Measurements from ENCODE around the gene TJP1. TPM values are rescaled to one million over a fixed set of nuclear protein-coding genes. Genes with fewer than 3 reads are reported as not detected.

TJP1 gene
- total and polyA plus RNA-seq, 2 of the 8 experiments (the other 6 are each of a cell fraction or from before 2014, with no cell fraction given): 46.3 to 138 TPM

- H3K79me2 ChIP-seq (ENCODE audit: control insufficient read depth in 1 of 2, insufficient read depth in 2 of 2, low read length in 2 of 2): peaks cover 0 to 90% of the 10 kb centered on the region in 2 experiments; a peak in 2 of 4 replicates
- H3K56ac ChIP-seq (replicated peaks; ENCODE audit: insufficient read length, low read depth, low read length): no peak overlapping the region
- TF ChIP-seq ATF2 (IDR thresholded peaks at IDR 0.05; ENCODE audit: low read length): no peak
- TF ChIP-seq KDM4A (IDR thresholded peaks at IDR 0.05; ENCODE audit: low read depth, low read length, severe bottlenecking): no peak
- no peak overlapping the region for H3K14ac ChIP-seq (ENCODE audit: insufficient read length)
- no peak overlapping the region for H2BK120ac ChIP-seq (replicated peaks; ENCODE audit: low read depth, low read length)
- no peak overlapping the region for H4K5ac ChIP-seq (ENCODE audit: insufficient read length, low read depth, low read length)
- peaks cover 0 to 8% (median 0%) of the 10 kb centered on the region in 4 experiments; a peak in 3 of 8 replicates for H3K36me3 ChIP-seq (ENCODE audit: control insufficient read depth in 2 of 4, insufficient read depth in 4 of 4, low read length in 3 of 4)
- FAIRE-seq: no peak
- no peak overlapping the region for H3K18ac ChIP-seq (ENCODE audit: extremely low read depth, low read length)
- H3K23ac ChIP-seq (ENCODE audit: insufficient read length): no peak overlapping the region
- no peak overlapping the region for H2AFZ ChIP-seq (ENCODE audit: low read length)
- H3K4me1 ChIP-seq (replicated peaks in 1 of 4; ENCODE audit: control insufficient read depth in 3 of 4, insufficient read depth in 4 of 4, low read length in 3 of 4): peaks cover 0 to 2% (median 0%) of the 10 kb centered on the region in 4 experiments; a peak in 1 of 7 replicates
- H3K9ac ChIP-seq (replicated peaks in 1 of 4; ENCODE audit: extremely low read depth in 1 of 4, low read depth in 3 of 4, low read length in 3 of 4): no peak overlapping the region
- H3K27me3 ChIP-seq (replicated peaks in 1 of 4; ENCODE audit: control insufficient read depth in 3 of 4, extremely low read depth in 1 of 4, insufficient read depth in 3 of 4, low read length in 3 of 4): no peaks in the 10 kb centered on the region
- no peak overlapping the region for H4K91ac ChIP-seq (replicated peaks; ENCODE audit: insufficient read length, low read length)
- H2BK5ac ChIP-seq (ENCODE audit: low read depth, low read length): no peak overlapping the region
- ChIA-PET POLR2A (ENCODE audit: partially characterized antibody) (interaction anchor here (1.1 kb wide), 1 partner anchor 17 kb away, joined by 3 read pairs; no protein-coding TSS in a partner anchor), CTCF (ENCODE audit: partially characterized antibody) (interaction anchor here (0.7 to 2.8 kb wide), 2 partner anchors 34 to 142 kb away, joined by 3 to 8 read pairs; no protein-coding TSS in a partner anchor)
- H3K4me3 ChIP-seq (ENCODE audit: extremely low read depth in 1 of 4, insufficient read depth in 2 of 4, low read depth in 3 of 4, low read length in 4 of 4): no peak overlapping the region
- no peaks in the 10 kb centered on the region for H3K23me2 ChIP-seq (ENCODE audit: low read depth, low read length)
- no peak overlapping the region for H3K4ac ChIP-seq (replicated peaks; ENCODE audit: insufficient read length, low read depth, low read length)
- no peak overlapping the region for H2BK15ac ChIP-seq (ENCODE audit: low read length)
- H2BK12ac ChIP-seq (ENCODE audit: low read depth, low read length): no peak overlapping the region
- H3K27ac ChIP-seq (ENCODE audit: low read depth, low read length): no peak overlapping the region
- no peaks in the 10 kb centered on the region; the same call in 1 of the 2 replicates for H3K79me1 ChIP-seq (ENCODE audit: low read depth, low read length)
- H3K9me3 ChIP-seq (ENCODE audit: insufficient read depth in 2 of 2, low read depth in 1 of 2, low read length in 1 of 2): peaks cover 5% of the 10 kb centered on the region in 2 experiments; a peak in 3 of 4 replicates
- no peak overlapping the region for H2AK5ac ChIP-seq (ENCODE audit: low read depth, low read length)
- no peak overlapping the region for H3K4me2 ChIP-seq (ENCODE audit: insufficient read depth in 1 of 2, low read depth in 2 of 2, low read length in 2 of 2)
- peaks cover 0 to 4% of the 10 kb centered on the region in 2 experiments for H4K20me1 ChIP-seq (replicated peaks in 1 of 2; ENCODE audit: control insufficient read depth in 1 of 2, insufficient read depth in 2 of 2, low read length in 2 of 2)
- WGBS, 2 experiments (ENCODE audit: extremely low coverage in 1 of 2, insufficient coverage in 1 of 2, insufficient read length in 1 of 2, insufficient replicate concordance in 2 of 2, low coverage in 1 of 2, low lambda C conversion rate in 2 of 2, missing lambda C conversion rate in 1 of 2): 93% methylated on average over 7 of the region's 7 CpGs; no CpG with 5 or more reads in 1 of the 2 experiments
- H2BK20ac ChIP-seq (ENCODE audit: low read length): no peak overlapping the region
- no peak overlapping the region for H4K8ac ChIP-seq (ENCODE audit: extremely low read depth, insufficient read depth, low read length)
- DNase-seq (ENCODE audit: low read depth in 1 of 2, low spot score in 2 of 2): no peak
Observed at GRCh38 chr15:29784413-29784812, 37.9 kb downstream of the TJP1 start.
